Endothelial cell of umbilical vein (primary cell): ENCODE results near the gene MROH2A.

ENCODE experiments used
- EZH2 ChIP-seq: IDR thresholded peaks from 2 replicates; pipeline ENCODE4 v1.6.1; 2012; ENCODE audit warnings: borderline replicate concordance, low read depth, mild to moderate bottlenecking, moderate library complexity, low read length, inconsistent platforms; ENCODE audit not compliant: severe bottlenecking
- JUN ChIP-seq: IDR thresholded peaks from 2 replicates; pipeline ENCODE4 v1.6.1; 2011; ENCODE audit warnings: borderline replicate concordance, low read depth; ENCODE audit not compliant: insufficient read length, insufficient read depth
- MYC ChIP-seq: IDR thresholded peaks from one replicate; pipeline ENCODE4 v1.6.1; 2011; ENCODE audit warnings: mild to moderate bottlenecking, low read depth, low read length
- POLR2A ChIP-seq: IDR thresholded peaks from 2 replicates; pipeline ENCODE4 v1.6.1; 2012; ENCODE audit warnings: low read depth, mild to moderate bottlenecking, control low read depth, low read length
- TF ChIP-seq, protein P1 (sequence below), 2 donors: IDR thresholded peaks; 1 replicate in 1 of 2; 2 replicates in 1 of 2; pipeline ENCODE4 v1.5.1; 2011; ENCODE audit warnings: low read length in 2 of 2, mild to moderate bottlenecking in 2 of 2, moderate library complexity in 2 of 2, control low read depth in 1 of 2, inconsistent platforms in 1 of 2, low read depth in 1 of 2; ENCODE audit not compliant: insufficient read depth in 1 of 2; ENCODE audit errors: extremely low read depth in 1 of 2
- TF ChIP-seq, protein P2 (sequence below): IDR thresholded peaks from 2 replicates; pipeline ENCODE4 v1.6.1; 2011; ENCODE audit not compliant: insufficient read depth, insufficient read length

DNA sequence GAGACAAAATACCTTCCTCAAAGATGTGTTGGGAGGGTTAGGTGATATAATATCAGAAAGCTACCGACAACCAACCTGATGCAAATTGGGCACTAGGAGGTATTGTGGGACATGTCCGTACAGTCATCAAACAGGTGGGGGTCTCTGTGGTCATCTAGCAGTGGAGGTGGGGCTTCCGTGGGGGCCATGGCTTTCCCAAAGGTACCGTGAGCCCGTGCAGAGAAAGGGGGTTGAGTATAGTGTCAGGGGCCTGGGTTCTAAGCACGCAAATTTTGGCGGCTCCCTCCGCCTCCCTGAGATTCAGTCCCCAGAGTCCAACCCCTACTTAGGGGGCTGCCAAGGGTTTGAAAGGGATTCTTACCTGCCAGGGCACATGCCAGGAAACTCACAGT lies 43.6 kb downstream of the MROH2A start:
- TF ChIP-seq, protein P1, sequence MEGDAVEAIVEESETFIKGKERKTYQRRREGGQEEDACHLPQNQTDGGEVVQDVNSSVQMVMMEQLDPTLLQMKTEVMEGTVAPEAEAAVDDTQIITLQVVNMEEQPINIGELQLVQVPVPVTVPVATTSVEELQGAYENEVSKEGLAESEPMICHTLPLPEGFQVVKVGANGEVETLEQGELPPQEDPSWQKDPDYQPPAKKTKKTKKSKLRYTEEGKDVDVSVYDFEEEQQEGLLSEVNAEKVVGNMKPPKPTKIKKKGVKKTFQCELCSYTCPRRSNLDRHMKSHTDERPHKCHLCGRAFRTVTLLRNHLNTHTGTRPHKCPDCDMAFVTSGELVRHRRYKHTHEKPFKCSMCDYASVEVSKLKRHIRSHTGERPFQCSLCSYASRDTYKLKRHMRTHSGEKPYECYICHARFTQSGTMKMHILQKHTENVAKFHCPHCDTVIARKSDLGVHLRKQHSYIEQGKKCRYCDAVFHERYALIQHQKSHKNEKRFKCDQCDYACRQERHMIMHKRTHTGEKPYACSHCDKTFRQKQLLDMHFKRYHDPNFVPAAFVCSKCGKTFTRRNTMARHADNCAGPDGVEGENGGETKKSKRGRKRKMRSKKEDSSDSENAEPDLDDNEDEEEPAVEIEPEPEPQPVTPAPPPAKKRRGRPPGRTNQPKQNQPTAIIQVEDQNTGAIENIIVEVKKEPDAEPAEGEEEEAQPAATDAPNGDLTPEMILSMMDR (IDR thresholded peaks at IDR 0.05; ENCODE audit: extremely low read depth in 1 of 2, insufficient read depth in 1 of 2, low read depth in 1 of 2, low read length in 2 of 2) = no peak
- no peak for TF ChIP-seq EZH2
- no peak for TF ChIP-seq MYC
- TF ChIP-seq, protein P2, sequence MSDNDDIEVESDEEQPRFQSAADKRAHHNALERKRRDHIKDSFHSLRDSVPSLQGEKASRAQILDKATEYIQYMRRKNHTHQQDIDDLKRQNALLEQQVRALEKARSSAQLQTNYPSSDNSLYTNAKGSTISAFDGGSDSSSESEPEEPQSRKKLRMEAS = no peak
- no peak for TF ChIP-seq JUN
- TF ChIP-seq POLR2A = no peak
